K562 (cell line): ENCODE measurements around the gene IPO8. TPM values are rescaled to one million over a fixed set of nuclear protein-coding genes. Genes with fewer than 3 reads are reported as not detected.

Experiments
- ATAC-seq: fragments of 200-7000 bp; cut with Tn5 transposase; 3 replicates; pipeline ENCODE4 v1.9.1; 2020; ENCODE audit warnings: moderate library complexity
- BruUV-seq: library from RNA; stranded (reverse); fragments of 400-500 nt; replicated peaks from 2 replicates; lab custom pipeline; 2021; lab: Mats Ljungman, UMichigan
- CTCF ChIA-PET: fragments of 300-600 bp; formaldehyde crosslinking; extraction: SDS; loops from one replicate; lab custom pipeline; 2021; ENCODE audit warnings: low intra/inter-chr PET ratio; lab: Yijun Ruan, JAX
- POLR2A ChIA-PET: fragments of 300-600, 350-650 bp; sonication (Branson Sonifier 250); formaldehyde crosslinking; extraction: SDS; loops from one replicate; lab custom pipeline; 2021; ENCODE audit warnings: antibody characterized with exemption, inconsistent platforms; lab: Yijun Ruan, JAX
- DNase-seq, 4 experiments: peaks; one replicate each; pipeline versions ENCODE4 v3.0.0 to v3.0.0-alpha.2; 2011 to 2018; ENCODE audit warnings: low spot score in 3 of 4, mixed read lengths in 3 of 4; ENCODE audit errors: extremely low read depth in 1 of 4
- FAIRE-seq: peaks from 2 replicates; lab custom pipeline; 2011; peaks lifted over from hg19 to GRCh38; lab: Jason Lieb, UNC
- H2AFZ ChIP-seq: 2 replicates; pipeline ENCODE4 v1.6.0; 2011; ENCODE audit warnings: low read depth, low read length, control low read depth, inconsistent platforms
- H3K27ac ChIP-seq: fragments of 200-600 bp; 3 replicates; pipeline ENCODE4 v1.8.0; 2011; ENCODE audit warnings: low read depth, mild to moderate bottlenecking, control low read depth, inconsistent platforms, low read length, moderate library complexity, mixed read lengths; ENCODE audit errors: extremely low read depth
- H3K27me3 ChIP-seq, 2 experiments: fragments of 300-600 bp in 1 of 2; 2 replicates in 1 of 2; 3 replicates in 1 of 2; pipeline versions ENCODE4 v1.6.0 to v1.8.0; 2011; ENCODE audit warnings: inconsistent platforms in 2 of 2, low read length in 2 of 2, mild to moderate bottlenecking in 1 of 2, mixed read lengths in 1 of 2, moderate library complexity in 1 of 2; ENCODE audit not compliant: control insufficient read depth in 2 of 2, insufficient read depth in 2 of 2
- H3K36me3 ChIP-seq: fragments of 300-600 bp; 3 replicates; pipeline ENCODE4 v1.8.0; 2011; ENCODE audit warnings: mild to moderate bottlenecking, low read length, inconsistent platforms; ENCODE audit not compliant: control insufficient read depth, insufficient read depth
- H3K4me1 ChIP-seq, 2 experiments: fragments of 200-600 bp in 1 of 2; replicated peaks in 1 of 2; 2 replicates in 1 of 2; 3 replicates in 1 of 2; pipeline versions ENCODE4 v1.5.1 to v1.8.0; 2011; ENCODE audit warnings: inconsistent platforms in 2 of 2, low read length in 2 of 2, mild to moderate bottlenecking in 1 of 2, mixed read lengths in 1 of 2, moderate library complexity in 1 of 2; ENCODE audit not compliant: control insufficient read depth in 2 of 2, insufficient read depth in 2 of 2
- H3K4me2 ChIP-seq: 2 replicates; pipeline ENCODE4 v1.6.1; 2011; ENCODE audit warnings: low read length, control low read depth, inconsistent platforms, mixed read lengths; ENCODE audit not compliant: insufficient read depth
- H3K4me3 ChIP-seq: fragments of 200-600 bp; sonication (generic), shearing (Covaris generic); 2 replicates; pipeline ENCODE4 v1.5.1; 2016; ENCODE audit warnings: control low read depth, inconsistent platforms
- H3K79me2 ChIP-seq: fragments of 200-600 bp; 3 replicates; pipeline ENCODE4 v1.8.0; 2011; ENCODE audit warnings: low read length, inconsistent platforms; ENCODE audit not compliant: control insufficient read depth, insufficient read depth
- H3K9ac ChIP-seq, 2 experiments: 2 replicates each; pipeline versions ENCODE4 v1.6.0 to v1.6.1; 2011; ENCODE audit warnings: low read depth in 2 of 2, low read length in 2 of 2, control low read depth in 1 of 2, inconsistent platforms in 1 of 2, mild to moderate bottlenecking in 1 of 2, mixed read lengths in 1 of 2; ENCODE audit not compliant: insufficient read depth in 1 of 2
- H3K9me1 ChIP-seq: one replicate; pipeline ENCODE4 v1.6.0; 2011; ENCODE audit warnings: inconsistent platforms, mild to moderate bottlenecking, low read length, moderate library complexity; ENCODE audit not compliant: control insufficient read depth, insufficient read depth
- H3K9me3 ChIP-seq: replicated peaks from 2 replicates; pipeline ENCODE4 v1.5.1; 2011; ENCODE audit warnings: low read depth, low read length, inconsistent platforms; ENCODE audit not compliant: control insufficient read depth, insufficient read depth
- H4K20me1 ChIP-seq: replicated peaks from 2 replicates; pipeline ENCODE4 v1.6.1; 2011; ENCODE audit warnings: low read length, inconsistent platforms, mixed read lengths; ENCODE audit not compliant: control insufficient read depth, insufficient read depth
- CBX3 ChIP-seq, 2 experiments: IDR thresholded peaks; 1 replicate in 1 of 2; 2 replicates in 1 of 2; pipeline ENCODE4 v1.6.1; 2012; ENCODE audit warnings: inconsistent platforms in 2 of 2, low read length in 2 of 2, borderline replicate concordance in 1 of 2, control low read depth in 1 of 2
- NCOR1 ChIP-seq: fragments of 450-650 bp; IDR thresholded peaks from 2 replicates; pipeline ENCODE4 v1.6.1; 2016; ENCODE audit warnings: mild to moderate bottlenecking, moderate library complexity
- PTRF ChIP-seq: fragments of 450-650 bp; IDR thresholded peaks from 2 replicates; pipeline ENCODE4 v1.6.1; 2016; ENCODE audit warnings: mild to moderate bottlenecking, missing genetic modification characterization, missing compliant biosample characterization
- SMAD1 ChIP-seq: fragments of 150-350 bp; IDR thresholded peaks from 2 replicates; pipeline ENCODE4 v1.6.1; 2014; ENCODE audit warnings: low read length, low read depth; ENCODE audit not compliant: partially characterized antibody
- ZBTB43 ChIP-seq: sonication (generic); formaldehyde crosslinking; IDR thresholded peaks from 2 replicates; pipeline ENCODE4 v1.8.0; 2023; ENCODE audit warnings: mild to moderate bottlenecking, missing genetic modification reagents
- ZNF41 ChIP-seq: fragments of 250-450 bp; sonication (Bioruptor Pico); conservative IDR thresholded peaks from 2 replicates; pipeline ENCODE4 v1.4.0; 2020; ENCODE audit warnings: mild to moderate bottlenecking
- WGBS: fragments of 100-300 bp; shearing (Covaris generic); methylation state at CpG from one replicate; pipeline ENCODE4 v1.1.6; 2016; ENCODE audit warnings: low coverage, mixed read lengths; ENCODE audit not compliant: insufficient coverage; ENCODE audit errors: missing lambda C conversion rate; 5-methylcytosine and 5-hydroxymethylcytosine counted together
- in situ Hi-C: fragments of 300-500 bp; cut with MboI; formaldehyde crosslinking; loops from 4 replicates; pipeline ENCODE4 v1.15.0; 2018; ENCODE audit warnings: inconsistent platforms, mixed read lengths
- intact Hi-C: fragments of 100-400 bp; cut with micrococcal nuclease; formaldehyde crosslinking; loops from 2 replicates; pipeline ENCODE4 v1.14.2; 2022
- polyA plus RNA-seq, 8 experiments: library from polyadenylated mRNA; depleted of rRNA in 4 of 8; stranded (reverse) in 5 of 8; unstranded in 3 of 8; fragments of >200 nt; fragmentation: Nextera tagmentation in 2 of 8; fragmentation: Illumina TruSeq in 1 of 8; extraction: Ambion mirVana in 2 of 8; extraction: Trizol in 1 of 8; gene quantifications; 2 replicates each; pipeline versions ENCODE4 v1.2.1 to v1.2.3, GENCODE V29; 2011 to 2014; ENCODE audit warnings: inconsistent platforms in 1 of 8, missing spikeins in 1 of 8
- total RNA-seq, 7 experiments: library from RNA; depleted of rRNA in 6 of 7; stranded (reverse); fragments of >200 nt in 6 of 7; fragmentation: Illumina TruSeq in 2 of 7; extraction: Trizol in 2 of 7; gene quantifications; 2 replicates each; pipeline versions ENCODE4 v1.2.1 to v1.2.3, GENCODE V29; 2011 to 2021; ENCODE audit warnings: low replicate concordance in 1 of 7
- TF ChIP-seq, protein P1 (sequence below): fragments of 450-650 bp; IDR thresholded peaks from one replicate; pipeline ENCODE4 v1.6.1; 2018; ENCODE audit warnings: mild to moderate bottlenecking, moderate library complexity; ENCODE audit not compliant: partially characterized antibody

Gene IPO8
- total and polyA plus RNA-seq, 9 of the 15 experiments (the other 6 are each of a cell fraction or from before 2014, with no cell fraction given), result 6.5 to 39.6 (median 24.7) TPM

DNA sequence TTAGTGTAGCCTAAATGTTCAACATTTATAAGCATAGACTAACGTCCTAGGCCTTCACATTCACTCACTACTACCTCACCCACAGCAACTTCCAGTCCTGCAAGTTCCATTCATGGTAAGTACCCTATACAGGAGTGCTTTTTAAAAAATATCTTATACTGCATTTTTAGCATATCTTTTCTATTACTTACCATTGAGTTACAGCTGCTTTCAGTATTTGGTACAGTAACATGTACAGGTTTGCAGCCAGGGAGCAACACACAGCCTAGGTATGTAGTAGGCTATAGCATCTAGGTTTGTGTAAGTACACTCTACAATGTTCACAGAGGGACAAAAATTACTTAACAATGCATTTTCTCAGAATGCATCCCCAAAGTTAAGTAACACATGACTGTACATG lies 17.4 kb downstream of the IPO8 start:
- Histone ChIP-seq H4K20me1 (no peaks in the 10 kb centered on the region), H3K27ac (no peak overlapping the region), H3K4me3 (no peak overlapping the region), H3K4me1 (no peaks in the 10 kb centered on the region), H3K9ac (no peak overlapping the region), H2AFZ (no peak overlapping the region), H3K27me3 (no peaks in the 10 kb centered on the region), H3K9me3 (no peaks in the 10 kb centered on the region; the same call in 1 of the 2 replicates), H3K4me2 (no peak overlapping the region), H3K9me1 (no peaks in the 10 kb centered on the region), H3K36me3 (peaks cover 53% of the 10 kb centered on the region), H3K79me2 (no peaks in the 10 kb centered on the region)
- DNase-seq (no peak), ATAC-seq (no peak), FAIRE-seq (no peak)
- in situ Hi-C loops (no loop called here), intact Hi-C loops (no loop called here)
- CTCF ChIA-PET, result no interaction called here
- TF ChIP-seq PTRF (tag), result no peak
- 94% methylated on average over 1 of the region's 1 CpG for WGBS
- POLR2A ChIA-PET, result no interaction called here
- no TSS peak for BruUV-seq

- no peak for TF ChIP-seq NCOR1
- no peak for TF ChIP-seq CBX3 (IDR thresholded peaks at IDR 0.05; ENCODE audit: borderline replicate concordance in 1 of 2, low read length in 2 of 2)
- no peak for TF ChIP-seq ZNF41 (CRISPR knock-in tag)
- TF ChIP-seq SMAD1, result no peak
- TF ChIP-seq ZBTB43, result no peak
- TF ChIP-seq, protein P1, sequence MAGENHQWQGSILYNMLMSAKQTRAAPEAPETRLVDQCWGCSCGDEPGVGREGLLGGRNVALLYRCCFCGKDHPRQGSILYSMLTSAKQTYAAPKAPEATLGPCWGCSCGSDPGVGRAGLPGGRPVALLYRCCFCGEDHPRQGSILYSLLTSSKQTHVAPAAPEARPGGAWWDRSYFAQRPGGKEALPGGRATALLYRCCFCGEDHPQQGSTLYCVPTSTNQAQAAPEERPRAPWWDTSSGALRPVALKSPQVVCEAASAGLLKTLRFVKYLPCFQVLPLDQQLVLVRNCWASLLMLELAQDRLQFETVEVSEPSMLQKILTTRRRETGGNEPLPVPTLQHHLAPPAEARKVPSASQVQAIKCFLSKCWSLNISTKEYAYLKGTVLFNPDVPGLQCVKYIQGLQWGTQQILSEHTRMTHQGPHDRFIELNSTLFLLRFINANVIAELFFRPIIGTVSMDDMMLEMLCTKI, result no peak
- POLR2A ChIA-PET, result no interaction called here
These were observed 34.5 kb downstream of the IPO8 start for GRCh38 chr12:30661210-30661609.

More at GRCh38 chr12:30661210-30661609, 34.5 kb downstream of the IPO8 start:
- Histone ChIP-seq H3K4me2 (no peak overlapping the region), H3K79me2 (no peaks in the 10 kb centered on the region), H3K27me3 (no peaks in the 10 kb centered on the region), H2AFZ (no peak overlapping the region), H3K27ac (no peak overlapping the region), H4K20me1 (no peaks in the 10 kb centered on the region; the same call in 1 of the 2 replicates), H3K4me3 (no peak overlapping the region), H3K9me3 (no peaks in the 10 kb centered on the region), H3K36me3 (peaks cover 50% of the 10 kb centered on the region), H3K4me1 (no peaks in the 10 kb centered on the region), H3K9ac (no peak overlapping the region), H3K9me1 (no peaks in the 10 kb centered on the region)
- no peak for FAIRE-seq
- CTCF ChIA-PET, result no interaction called here
- intact Hi-C loops, result no loop called here
- 71% methylated on average over 4 of the region's 4 CpGs for WGBS
- DNase-seq, result no peak
- no TSS peak for BruUV-seq
- in situ Hi-C loops, result no loop called here
- ATAC-seq, result no peak
